Fibroblast of skin of abdomen (primary cell): ENCODE measurements around the gene SLC66A1.
A peak's percentile ranks its signal among the peaks of the same experiment; 100 is the strongest.

ENCODE experiments used
- DNase-seq: peaks from one replicate; pipeline ENCODE4 v3.0.0-alpha.2; 2013

The SLC66A1 gene

GRCh38 chr1:19306941-19307340 lies 5.2 kb upstream of the SLC66A1 start:
- DNase-seq: no peak

GRCh38 chr1:19307794-19308508 lies 4.2 kb upstream of the SLC66A1 start:
- DNase-seq: no peak

- no peak for DNase-seq
Measured at GRCh38 chr1:19308509-19308907, 3.6 kb upstream of the SLC66A1 start.

DNA sequence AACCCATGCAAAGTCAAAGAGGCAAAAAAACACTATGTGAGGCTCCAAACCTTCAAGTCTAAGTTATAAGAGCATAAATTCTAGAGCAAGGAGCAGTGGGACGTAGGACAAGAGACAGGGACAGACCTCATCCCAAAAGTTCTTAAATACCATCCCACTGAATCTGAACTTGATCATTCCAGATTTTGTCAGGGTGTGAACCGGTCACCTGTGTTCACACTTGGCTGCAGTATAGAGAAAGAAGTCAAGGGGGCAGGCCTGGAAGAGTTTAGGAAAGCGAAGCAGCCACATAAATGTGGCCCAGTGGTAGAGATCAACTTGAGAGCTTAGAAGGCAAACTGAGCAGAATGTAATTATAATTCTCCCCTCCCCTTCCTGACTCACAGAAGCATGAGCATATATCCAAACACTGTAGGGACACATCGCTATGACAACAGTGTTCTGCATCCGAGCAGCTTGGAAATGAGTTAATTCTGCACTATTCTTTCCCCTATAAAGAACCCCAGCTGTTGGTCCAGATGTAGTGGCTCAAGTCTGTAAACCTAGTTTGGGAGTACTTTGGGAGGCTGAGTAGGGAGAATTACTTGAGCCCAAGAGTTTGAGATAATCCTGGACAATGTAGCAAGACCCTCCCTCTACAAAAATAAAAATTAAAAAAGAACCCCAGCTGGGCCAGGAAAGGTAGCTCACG lies 2.9 kb upstream of the SLC66A1 start:
- DNase-seq: peak; percentile 62

- no peak for DNase-seq
Measured at GRCh38 chr1:19310061-19310460, 2.1 kb upstream of the SLC66A1 start.

GRCh38 chr1:19310720-19311502 lies 1.2 kb upstream of the SLC66A1 start:
- DNase-seq: no peak

DNA sequence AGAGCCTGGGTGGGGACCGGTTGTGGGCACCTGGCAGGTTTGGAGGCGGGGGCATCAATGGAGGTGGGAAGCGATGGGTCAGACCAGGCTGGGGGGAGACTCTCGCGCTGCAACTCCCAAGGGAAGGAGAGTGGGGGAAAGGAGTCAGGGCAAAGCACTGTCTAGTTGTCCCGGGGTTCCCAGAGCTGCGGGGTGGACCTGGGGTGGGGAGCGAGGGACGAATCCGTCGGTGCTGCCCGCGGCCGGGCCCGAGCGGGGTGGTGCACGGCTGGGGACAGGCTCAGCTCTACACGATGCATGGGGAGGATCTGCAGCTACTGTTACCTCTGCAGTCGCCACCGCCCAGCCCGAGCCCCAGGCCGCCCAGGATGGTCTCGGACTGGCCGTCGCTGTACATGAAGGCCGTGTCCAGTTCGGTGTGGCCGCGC lies 609 bp upstream of the SLC66A1 start:
- DNase-seq: no peak

DNA sequence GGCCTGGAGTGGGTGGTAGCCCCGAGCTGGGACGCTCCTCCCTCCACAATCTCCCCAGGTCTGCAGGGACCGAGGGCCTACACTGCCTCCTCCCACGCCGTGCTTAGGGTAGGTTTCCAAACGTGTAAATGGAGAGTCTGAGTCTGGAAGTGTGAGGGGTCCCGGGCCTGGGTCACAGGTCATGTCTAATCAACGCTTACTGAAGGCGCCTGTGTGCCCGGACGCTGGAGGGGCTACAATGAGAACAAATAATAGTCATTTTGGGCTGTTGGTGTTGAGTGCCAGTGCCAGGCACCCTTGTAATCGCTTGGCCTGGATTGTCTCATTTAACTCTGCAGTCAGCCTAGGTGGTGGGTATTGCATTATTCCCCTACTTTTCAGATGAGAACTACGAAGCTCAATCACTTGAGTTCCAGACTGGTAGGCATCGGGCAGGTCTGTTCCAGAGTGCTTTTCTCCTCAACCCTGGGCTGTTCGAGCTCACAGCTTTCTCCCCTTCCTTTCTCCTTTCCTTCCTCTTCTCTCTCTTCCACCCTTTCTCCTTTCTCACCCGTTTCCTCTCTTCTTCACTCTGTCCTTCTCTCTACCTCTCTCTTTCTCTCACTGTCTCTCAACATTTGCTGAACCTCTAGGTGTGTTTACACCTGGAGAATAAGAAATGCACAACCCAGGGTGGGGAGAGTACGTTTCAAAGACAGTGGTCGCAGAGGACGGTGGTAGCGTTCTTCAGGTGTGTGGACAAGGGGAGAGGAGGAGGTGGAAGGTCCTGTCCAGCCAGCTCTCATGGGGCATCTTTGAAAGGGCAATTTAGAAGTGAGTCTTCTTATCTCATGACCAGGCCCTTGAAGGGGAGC lies 883 bp downstream of the SLC66A1 start:
- no peak for DNase-seq

- DNase-seq: no peak
Measured at GRCh38 chr1:19313636-19313959, 1.5 kb downstream of the SLC66A1 start.

GRCh38 chr1:19313961-19314882 lies 2.1 kb downstream of the SLC66A1 start:
- DNase-seq: no peak

DNA sequence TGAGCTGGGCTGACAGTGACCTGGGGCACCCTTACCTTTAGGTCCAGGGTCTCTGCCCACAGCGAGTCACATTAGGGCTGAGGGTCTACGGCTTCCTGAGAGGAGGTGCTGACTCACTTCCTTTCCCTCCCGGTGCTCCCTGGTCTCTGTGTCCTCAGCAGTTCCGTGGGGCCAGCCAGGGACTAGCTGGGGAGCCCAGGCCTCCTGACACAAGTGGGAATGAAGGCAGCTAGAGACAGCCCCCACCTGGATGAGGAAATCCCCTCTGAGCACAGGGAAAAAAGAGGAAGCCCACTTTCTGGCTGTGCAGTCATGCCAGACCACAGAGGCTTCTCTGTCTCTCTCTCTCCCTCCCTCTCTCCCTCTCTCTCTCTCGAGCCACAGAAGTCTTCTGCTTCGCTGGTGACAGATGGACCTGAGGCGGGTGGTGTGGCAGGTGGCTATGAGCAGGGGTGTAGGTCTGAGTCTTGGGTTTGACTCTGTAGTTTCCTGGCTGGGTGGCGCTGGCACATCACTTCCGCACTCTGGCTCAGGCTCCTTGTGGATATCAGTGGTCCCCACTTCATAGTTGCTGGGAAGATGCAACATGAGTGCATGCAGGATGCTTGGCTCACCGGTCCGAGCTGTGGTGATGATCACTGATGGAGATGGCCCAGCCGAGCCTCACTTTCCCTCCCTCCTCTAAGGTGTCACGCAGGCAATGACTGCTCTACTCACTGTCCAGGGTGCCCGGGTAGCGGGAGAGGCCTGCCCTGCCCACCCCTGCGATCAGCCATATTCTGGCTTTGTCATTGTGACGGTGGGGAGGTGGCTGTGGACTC lies 3.5 kb downstream of the SLC66A1 start:
- peak; percentile 58 for DNase-seq

DNA sequence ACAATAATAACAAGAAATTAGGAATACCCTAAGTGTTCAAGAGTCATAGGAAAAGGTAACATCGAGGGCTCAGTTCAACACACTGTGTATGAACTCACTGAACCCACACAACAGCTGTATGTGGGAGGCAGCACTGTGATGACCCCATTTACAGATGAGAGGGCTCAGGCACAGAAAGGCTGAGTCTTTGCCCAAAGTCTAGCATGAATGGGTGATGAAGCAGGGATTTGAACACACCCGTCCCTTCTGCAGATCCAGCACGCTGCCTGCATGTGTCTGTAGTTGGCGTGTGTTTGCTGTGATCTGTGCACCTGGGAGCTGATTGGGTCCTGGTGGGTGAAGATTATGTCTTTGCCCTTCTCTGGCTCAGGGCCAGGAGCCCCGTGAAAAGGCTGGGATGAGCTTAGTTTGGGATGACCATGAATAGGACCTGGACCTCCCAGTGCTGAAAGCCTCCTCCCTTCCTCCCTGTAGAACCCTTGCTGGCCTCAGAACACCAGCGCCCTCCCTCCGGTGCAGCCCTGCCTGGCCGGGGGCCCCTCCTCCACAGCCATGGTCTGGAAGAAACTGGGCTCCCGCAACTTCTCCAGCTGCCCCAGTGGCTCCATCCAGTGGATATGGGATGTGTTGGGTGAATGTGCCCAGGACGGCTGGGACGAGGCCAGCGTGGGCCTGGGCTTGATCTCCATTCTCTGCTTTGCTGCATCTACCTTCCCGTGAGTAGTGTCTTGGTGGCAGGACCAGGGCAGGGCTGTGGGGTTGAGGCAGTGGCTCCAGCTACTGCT lies 5.2 kb downstream of the SLC66A1 start:
- DNase-seq: no peak

GRCh38 chr1:19319196-19319595 lies 7.1 kb downstream of the SLC66A1 start:
- no peak for DNase-seq

- DNase-seq: no peak
Measured at GRCh38 chr1:19321071-19321470, 8.9 kb downstream of the SLC66A1 start.

DNA sequence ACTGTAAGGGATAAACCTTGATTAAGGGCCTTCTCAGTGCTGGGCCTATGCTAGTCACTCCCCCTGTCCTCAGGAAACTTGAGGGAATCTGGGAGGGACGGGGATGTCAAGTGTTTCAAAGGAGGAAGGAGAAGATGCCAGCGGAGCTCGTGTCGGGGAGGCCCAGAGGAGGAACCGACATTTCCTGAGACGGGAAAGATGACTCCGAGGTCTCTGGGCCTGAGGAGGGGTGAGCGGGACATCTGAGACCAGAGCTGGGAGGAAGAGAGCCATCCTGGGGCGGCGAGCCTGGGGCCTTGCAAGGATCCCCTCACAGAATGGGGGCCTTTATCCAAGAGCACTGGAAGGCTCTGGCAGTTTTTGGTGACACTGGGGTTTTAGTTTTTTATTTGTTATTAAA lies 10.4 kb downstream of the SLC66A1 start:
- DNase-seq: no peak

DNA sequence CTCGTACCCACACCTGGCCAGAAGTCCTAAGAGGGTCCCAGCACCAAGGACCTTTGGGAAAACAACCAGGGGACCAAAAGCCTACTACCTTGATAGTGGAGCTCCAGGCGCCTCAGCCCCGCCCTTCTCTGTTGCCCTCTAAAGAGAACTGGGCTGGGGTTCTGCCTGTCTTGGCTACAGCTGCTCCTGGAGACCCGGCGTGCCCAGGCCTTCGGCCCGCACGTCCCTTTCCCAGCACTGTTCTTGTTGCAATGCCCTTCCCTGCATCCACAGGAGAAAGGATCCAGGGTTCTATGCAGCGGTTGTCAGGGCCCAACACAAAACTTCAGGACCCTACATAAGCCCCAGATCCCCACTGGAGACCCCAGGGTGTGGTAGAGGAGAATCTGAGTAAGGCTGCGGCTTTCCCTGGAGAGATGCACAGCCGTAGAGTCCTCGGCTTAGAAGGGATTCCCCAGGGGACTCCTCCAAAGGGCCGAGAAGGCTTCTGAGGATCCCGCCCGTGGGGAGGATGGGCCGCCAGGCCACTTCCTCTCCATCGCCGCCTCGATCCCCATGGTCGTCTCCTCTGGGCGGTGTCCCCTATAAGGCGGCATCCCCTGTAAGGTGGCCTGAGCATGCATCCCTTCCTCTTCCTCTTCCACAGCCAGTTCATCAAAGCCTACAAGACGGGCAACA lies 12.0 kb downstream of the SLC66A1 start:
- DNase-seq: no peak

DNA sequence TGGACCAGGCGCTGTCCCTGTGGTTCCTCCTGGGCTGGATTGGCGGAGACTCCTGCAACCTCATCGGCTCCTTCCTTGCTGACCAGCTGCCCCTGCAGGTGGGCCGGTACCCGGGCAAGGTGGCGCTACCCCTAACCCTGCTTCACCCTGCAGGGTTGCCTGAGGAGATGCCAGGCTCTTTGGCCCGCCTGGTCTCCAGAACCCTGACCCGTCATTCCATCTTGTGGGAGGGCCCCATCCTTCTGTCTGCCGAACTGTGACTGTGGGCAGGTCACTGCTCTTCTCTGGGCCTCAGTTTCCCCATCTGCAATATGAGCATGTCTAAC lies 12.5 kb downstream of the SLC66A1 start:
- no peak for DNase-seq

DNA sequence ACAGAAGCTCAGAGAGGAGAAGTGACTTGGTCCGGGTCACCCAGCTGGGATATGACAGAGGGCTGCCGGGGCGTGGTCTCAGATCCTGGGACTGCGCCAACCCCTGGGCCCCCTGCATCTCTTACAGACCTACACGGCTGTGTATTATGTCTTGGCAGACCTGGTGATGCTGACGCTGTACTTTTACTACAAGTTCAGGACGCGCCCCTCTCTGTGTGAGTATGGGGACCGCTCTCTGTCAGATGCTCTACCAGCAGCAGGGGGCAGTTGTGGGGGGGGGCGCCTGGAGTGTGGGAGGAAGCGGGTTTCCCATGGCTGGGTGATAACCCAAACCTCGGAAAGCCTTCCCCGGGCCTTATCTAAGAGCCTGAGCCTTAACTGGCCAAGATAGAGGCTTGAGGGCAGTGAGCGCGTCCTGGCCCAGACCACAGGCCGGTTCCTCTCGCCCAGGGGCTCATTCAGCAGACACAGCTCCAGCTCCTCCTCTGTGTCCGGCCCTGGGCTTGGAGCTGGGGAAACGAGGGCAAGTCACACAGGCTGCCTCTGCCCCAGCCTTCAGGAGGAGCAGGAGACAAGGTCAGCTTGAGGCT lies 13.3 kb downstream of the SLC66A1 start:
- no peak for DNase-seq
